ENCODE measurements around the gene MFSD2A.
"Not testable (repeated sequence)": the region's sequence is repeated elsewhere in the genome, so short reads cannot be mapped to it uniquely, and the experiment has no call there.

The MFSD2A gene

GRCh38 chr1:39940980-39941871, 13.7 kb upstream of the MFSD2A start:
- no peak for DNase-seq

- no peak for DNase-seq
Measured at GRCh38 chr1:39943471-39944290, 11.3 kb upstream of the MFSD2A start.

- no peak for DNase-seq
Measured at GRCh38 chr1:39944410-39945112, 10.4 kb upstream of the MFSD2A start.

- no peak for DNase-seq
Measured at GRCh38 chr1:39946216-39946615, 8.7 kb upstream of the MFSD2A start.

- no peak for DNase-seq
Measured at GRCh38 chr1:39947260-39947659, 7.7 kb upstream of the MFSD2A start.

GRCh38 chr1:39949891-39950290, 5.1 kb upstream of the MFSD2A start:
- no peak for DNase-seq

- DNase-seq: no peak
Measured at GRCh38 chr1:39951926-39952325, 3.0 kb upstream of the MFSD2A start.

- DNase-seq: no peak
Measured at GRCh38 chr1:39952359-39953110, 2.4 kb upstream of the MFSD2A start.

- DNase-seq: no peak
Measured at GRCh38 chr1:39954324-39954869, 548 bp upstream of the MFSD2A start.

- no peak for DNase-seq
Measured at GRCh38 chr1:39955547-39956539, 898 bp downstream of the MFSD2A start.

GRCh38 chr1:39957299-39958015, 2.5 kb downstream of the MFSD2A start:
- DNase-seq: no peak

GRCh38 chr1:39958403-39959200, 3.7 kb downstream of the MFSD2A start:
- DNase-seq: no peak

- no peak for DNase-seq
Measured at GRCh38 chr1:39959651-39960333, 4.8 kb downstream of the MFSD2A start.

GRCh38 chr1:39960431-39960958, 5.5 kb downstream of the MFSD2A start:
- DNase-seq: no peak

- DNase-seq: no peak
Measured at GRCh38 chr1:39962450-39962825, 7.5 kb downstream of the MFSD2A start.

GRCh38 chr1:39962964-39963363, 8.0 kb downstream of the MFSD2A start:
- DNase-seq: not testable (repeated sequence)

GRCh38 chr1:39964552-39964951, 9.6 kb downstream of the MFSD2A start:
- DNase-seq: no peak

- DNase-seq: no peak
Measured at GRCh38 chr1:39965044-39965443, 10.1 kb downstream of the MFSD2A start.

- DNase-seq: no peak
Measured at GRCh38 chr1:39969048-39969447, 14.1 kb downstream of the MFSD2A start.
